ENCODE results near the gene TTF1.
"Not testable (repeated sequence)": the region's sequence is repeated elsewhere in the genome, so short reads cannot be mapped to it uniquely, and the experiment has no call there.

The TTF1 gene

GRCh38 chr9:132401824-132402223, 4.8 kb downstream of the TTF1 start:
- Mint-ChIP-seq H3K27me3 (ENCODE audit: low read depth) (peaks cover 1% of the 10 kb centered on the region), H3K36me3 (ENCODE audit: low read depth) (peaks cover 35% of the 10 kb centered on the region), H3K4me3 (no peak overlapping the region), H3K4me1 (ENCODE audit: low read depth) (peaks cover 31% of the 10 kb centered on the region), H3K9me3 (no peaks in the 10 kb centered on the region), H3K27ac (no peak overlapping the region)

- H3K4me3 Mint-ChIP-seq: no peak overlapping the region
- peaks cover 41% of the 10 kb centered on the region for H3K36me3 Mint-ChIP-seq (ENCODE audit: low read depth)
- no peak overlapping the region for H3K27ac Mint-ChIP-seq
- H3K9me3 Mint-ChIP-seq: no peaks in the 10 kb centered on the region
- H3K4me1 Mint-ChIP-seq (ENCODE audit: low read depth): no peaks in the 10 kb centered on the region
- H3K27me3 Mint-ChIP-seq (ENCODE audit: low read depth): no peaks in the 10 kb centered on the region
Observed at GRCh38 chr9:132395560-132395959, 11.1 kb downstream of the TTF1 start.

GRCh38 chr9:132391449-132391848, 15.2 kb downstream of the TTF1 start:
- Mint-ChIP-seq H3K36me3 (ENCODE audit: low read depth) (peaks cover 55% of the 10 kb centered on the region), H3K27ac (no peak overlapping the region), H3K4me1 (ENCODE audit: low read depth) (no peaks in the 10 kb centered on the region), H3K4me3 (no peak overlapping the region), H3K27me3 (ENCODE audit: low read depth) (no peaks in the 10 kb centered on the region), H3K9me3 (no peaks in the 10 kb centered on the region)

- Mint-ChIP-seq H3K36me3 (ENCODE audit: low read depth) (peaks cover 59% of the 10 kb centered on the region), H3K4me3 (no peak overlapping the region), H3K27ac (no peak overlapping the region), H3K4me1 (ENCODE audit: low read depth) (no peaks in the 10 kb centered on the region), H3K9me3 (no peaks in the 10 kb centered on the region), H3K27me3 (ENCODE audit: low read depth) (no peaks in the 10 kb centered on the region)
Observed at GRCh38 chr9:132390966-132391365, 15.7 kb downstream of the TTF1 start.

- Mint-ChIP-seq H3K27me3 (ENCODE audit: low read depth) (no peaks in the 10 kb centered on the region), H3K27ac (no peak overlapping the region), H3K4me1 (ENCODE audit: low read depth) (peaks cover 13% of the 10 kb centered on the region), H3K4me3 (no peak overlapping the region), H3K36me3 (ENCODE audit: low read depth) (peaks cover 62% of the 10 kb centered on the region), H3K9me3 (no peaks in the 10 kb centered on the region)
Observed at GRCh38 chr9:132387133-132387532, 19.5 kb downstream of the TTF1 start.

- Mint-ChIP-seq H3K27ac (no peak overlapping the region), H3K4me1 (ENCODE audit: low read depth) (peaks cover 18% of the 10 kb centered on the region), H3K9me3 (no peaks in the 10 kb centered on the region), H3K4me3 (no peak overlapping the region), H3K36me3 (ENCODE audit: low read depth) (peaks cover 42% of the 10 kb centered on the region), H3K27me3 (ENCODE audit: low read depth) (no peaks in the 10 kb centered on the region)
Observed at GRCh38 chr9:132384376-132384775, 22.3 kb downstream of the TTF1 start.

- H3K27ac Mint-ChIP-seq: no peak overlapping the region
- no peaks in the 10 kb centered on the region for H3K9me3 Mint-ChIP-seq
- peaks cover 41% of the 10 kb centered on the region for H3K36me3 Mint-ChIP-seq (ENCODE audit: low read depth)
- no peaks in the 10 kb centered on the region for H3K27me3 Mint-ChIP-seq (ENCODE audit: low read depth)
- H3K4me1 Mint-ChIP-seq (ENCODE audit: low read depth): peaks cover 18% of the 10 kb centered on the region
- H3K4me3 Mint-ChIP-seq: no peak overlapping the region
Observed at GRCh38 chr9:132383462-132383883, 23.2 kb downstream of the TTF1 start.

GRCh38 chr9:132381966-132382541, 24.6 kb downstream of the TTF1 start:
- H3K9me3 Mint-ChIP-seq: no peaks in the 10 kb centered on the region
- no peak overlapping the region for H3K4me3 Mint-ChIP-seq
- no peak overlapping the region for H3K27ac Mint-ChIP-seq
- no peaks in the 10 kb centered on the region for H3K27me3 Mint-ChIP-seq (ENCODE audit: low read depth)
- peaks cover 18% of the 10 kb centered on the region for H3K4me1 Mint-ChIP-seq (ENCODE audit: low read depth)
- peaks cover 31% of the 10 kb centered on the region for H3K36me3 Mint-ChIP-seq (ENCODE audit: low read depth)

- not testable (repeated sequence) for H3K27ac Mint-ChIP-seq; H3K4me3 Mint-ChIP-seq; H3K9me3 Mint-ChIP-seq; H3K27me3 Mint-ChIP-seq (ENCODE audit: low read depth)
- Mint-ChIP-seq H3K4me1 (ENCODE audit: low read depth) (peaks cover 18% of the 10 kb centered on the region), H3K36me3 (ENCODE audit: low read depth) (peaks cover 23% of the 10 kb centered on the region)
Observed at GRCh38 chr9:132378416-132378815, 28.2 kb downstream of the TTF1 start.

GRCh38 chr9:132377769-132378168, 28.9 kb downstream of the TTF1 start:
- H3K9me3 Mint-ChIP-seq; H3K27me3 Mint-ChIP-seq (ENCODE audit: low read depth); H3K27ac Mint-ChIP-seq; H3K4me3 Mint-ChIP-seq: not testable (repeated sequence)
- Mint-ChIP-seq H3K4me1 (ENCODE audit: low read depth) (peaks cover 17% of the 10 kb centered on the region), H3K36me3 (ENCODE audit: low read depth) (peaks cover 20% of the 10 kb centered on the region)

GRCh38 chr9:132372177-132373095, 34.2 kb downstream of the TTF1 start:
- H3K4me3 Mint-ChIP-seq: peak overlapping the region; percentile 50
- H3K27me3 Mint-ChIP-seq (ENCODE audit: low read depth): no peaks in the 10 kb centered on the region
- H3K27ac Mint-ChIP-seq: peak overlapping the region; percentile 83
- H3K9me3 Mint-ChIP-seq: no peaks in the 10 kb centered on the region
- peaks cover 17% of the 10 kb centered on the region for H3K36me3 Mint-ChIP-seq (ENCODE audit: low read depth)
- peaks cover 25% of the 10 kb centered on the region for H3K4me1 Mint-ChIP-seq (ENCODE audit: low read depth)

- Mint-ChIP-seq H3K27me3 (ENCODE audit: low read depth) (no peaks in the 10 kb centered on the region), H3K9me3 (no peaks in the 10 kb centered on the region), H3K27ac (no peak overlapping the region), H3K4me1 (ENCODE audit: low read depth) (peaks cover 25% of the 10 kb centered on the region), H3K36me3 (ENCODE audit: low read depth) (peaks cover 10% of the 10 kb centered on the region), H3K4me3 (no peak overlapping the region)
Observed at GRCh38 chr9:132370592-132370991, 36.0 kb downstream of the TTF1 start.

- no peaks in the 10 kb centered on the region for H3K27me3 Mint-ChIP-seq (ENCODE audit: low read depth)
- no peak overlapping the region for H3K4me3 Mint-ChIP-seq
- H3K27ac Mint-ChIP-seq: no peak overlapping the region
- H3K9me3 Mint-ChIP-seq: no peaks in the 10 kb centered on the region
- peaks cover 5% of the 10 kb centered on the region for H3K36me3 Mint-ChIP-seq (ENCODE audit: low read depth)
- peaks cover 21% of the 10 kb centered on the region for H3K4me1 Mint-ChIP-seq (ENCODE audit: low read depth)
Observed at GRCh38 chr9:132369421-132369820, 37.2 kb downstream of the TTF1 start.

GRCh38 chr9:132367613-132368313, 38.9 kb downstream of the TTF1 start:
- peaks cover 4% of the 10 kb centered on the region for H3K36me3 Mint-ChIP-seq (ENCODE audit: low read depth)
- H3K27me3 Mint-ChIP-seq (ENCODE audit: low read depth): no peaks in the 10 kb centered on the region
- peaks cover 13% of the 10 kb centered on the region for H3K4me1 Mint-ChIP-seq (ENCODE audit: low read depth)
- no peaks in the 10 kb centered on the region for H3K9me3 Mint-ChIP-seq
- no peak overlapping the region for H3K27ac Mint-ChIP-seq
- H3K4me3 Mint-ChIP-seq: no peak overlapping the region

GRCh38 chr9:132366481-132366880, 40.2 kb downstream of the TTF1 start:
- H3K4me1 Mint-ChIP-seq (ENCODE audit: low read depth): peaks cover 3% of the 10 kb centered on the region
- H3K9me3 Mint-ChIP-seq: no peaks in the 10 kb centered on the region
- H3K36me3 Mint-ChIP-seq (ENCODE audit: low read depth): no peaks in the 10 kb centered on the region
- no peak overlapping the region for H3K27ac Mint-ChIP-seq
- H3K4me3 Mint-ChIP-seq: no peak overlapping the region
- no peaks in the 10 kb centered on the region for H3K27me3 Mint-ChIP-seq (ENCODE audit: low read depth)
